Testis (tissue), 3 donors: ENCODE results near the gene YWHAH. TPM values are rescaled to one million over a fixed set of nuclear protein-coding genes. Genes with fewer than 3 reads are reported as not detected.
"Not testable (repeated sequence)": the region's sequence is repeated elsewhere in the genome, so short reads cannot be mapped to it uniquely, and the experiment has no call there.

Experiments used
- DNase-seq: peaks from one replicate; pipeline ENCODE4 v3.0.0-alpha.2; 2019
- H3K27ac ChIP-seq, 2 donors: fragments of 200-600 bp; sonication (generic); one replicate each; pipeline ENCODE4 v1.5.1; 2019
- H3K27me3 ChIP-seq: fragments of 200-600 bp; sonication (generic); one replicate; pipeline ENCODE4 v1.5.1; 2019
- H3K36me3 ChIP-seq: fragments of 200-600 bp; sonication (generic); one replicate; pipeline ENCODE4 v1.5.1; 2017; ENCODE audit warnings: low read depth; ENCODE audit errors: missing control alignments
- H3K4me1 ChIP-seq: fragments of 200-600 bp; sonication (generic); one replicate; pipeline ENCODE4 v1.5.1; 2019
- H3K4me3 ChIP-seq, 2 donors: fragments of 200-600 bp; sonication (generic); one replicate each; pipeline ENCODE4 v1.5.1; 2017 to 2019
- H3K9me3 ChIP-seq: fragments of 200-600 bp; sonication (generic); one replicate; pipeline ENCODE4 v1.5.1; 2017
- CTCF ChIP-seq, 3 experiments: fragments of 450-650 bp in 2 of 3; fragments of 200-600 bp in 1 of 3; sonication (generic) in 1 of 3; IDR thresholded peaks; one replicate each; pipeline ENCODE4 v1.5.1; 2016 to 2019; ENCODE audit warnings: antibody characterized with exemption in 3 of 3, mild to moderate bottlenecking in 2 of 3, moderate library complexity in 1 of 3
- POLR2A ChIP-seq: fragments of 450-650 bp; IDR thresholded peaks from one replicate; pipeline ENCODE4 v1.6.1; 2017; ENCODE audit warnings: antibody characterized with exemption, mild to moderate bottlenecking, moderate library complexity
- WGBS, 2 donors: methylation state at CpG; one replicate each; pipeline ENCODE4 v1.1.5; 2018; 5-methylcytosine and 5-hydroxymethylcytosine counted together
- intact Hi-C: fragments of 100-400 bp; cut with DNase I; formaldehyde crosslinking; loops from one replicate; pipeline ENCODE4 v1.15.1; 2023; ENCODE audit warnings: low total_unique reads
- polyA plus RNA-seq: library from polyadenylated mRNA; stranded (reverse); fragments of 350-450 nt; fragmentation: Illumina TruSeq; extraction: RNeasy Lipid Tissue Mini Kit (QIAGEN cat#74804); gene quantifications from one replicate; pipeline ENCODE4 v1.2.3, GENCODE V29; 2014; ENCODE audit warnings: low read depth, low replicate concordance; ENCODE audit not compliant: insufficient read depth
- total RNA-seq, 2 donors: library from RNA; depleted of rRNA; stranded (reverse); fragments of >200 nt; gene quantifications; one replicate each; pipeline ENCODE4 v1.2.3, GENCODE V29; 2016

Gene YWHAH
- total and polyA plus RNA-seq, 3 donors from 2014 or later: 27.2 to 48.9 (median 47.6) TPM

GRCh38 chr22:31973739-31974138 is 29.4 kb downstream of the YWHAH start:
- WGBS, 2 donors: 63 to 74% methylated on average over 5 of the region's 5 CpGs
- Histone ChIP-seq H3K27me3 (no peaks in the 10 kb centered on the region), H3K4me1 (peaks cover 4% of the 10 kb centered on the region), H3K4me3 (no peak overlapping the region), H3K36me3 (no peaks in the 10 kb centered on the region), H3K9me3 (no peaks in the 10 kb centered on the region), H3K27ac (no peak overlapping the region)
- intact Hi-C loops: no loop called here
- peak; percentile 44 for DNase-seq
- TF ChIP-seq POLR2A (no peak), CTCF (IDR thresholded peaks at IDR 0.05) (no peak)

- intact Hi-C loops: no loop called here
Measured at GRCh38 chr22:31977141-31977841, 33.0 kb downstream of the YWHAH start.

GRCh38 chr22:31977939-31978338 is 33.6 kb downstream of the YWHAH start:
- no peak overlapping the region for H3K4me3 ChIP-seq
- TF ChIP-seq CTCF (IDR thresholded peaks at IDR 0.05): no peak
- TF ChIP-seq POLR2A: no peak
- no peak overlapping the region for H3K27ac ChIP-seq
- intact Hi-C loops: no loop called here
- no peak for DNase-seq
- H3K4me1 ChIP-seq: no peaks in the 10 kb centered on the region
- no peaks in the 10 kb centered on the region for H3K27me3 ChIP-seq
- no peaks in the 10 kb centered on the region for H3K9me3 ChIP-seq
- 76 to 87% methylated on average over 3 of the region's 3 CpGs for WGBS, 2 donors
- no peaks in the 10 kb centered on the region for H3K36me3 ChIP-seq

More at GRCh38 chr22:31977141-31977841, 33.0 kb downstream of the YWHAH start:
- TF ChIP-seq POLR2A: no peak
- TF ChIP-seq CTCF (IDR thresholded peaks at IDR 0.05): peak; percentile 46 to 64 (median 58)
- H3K4me1 ChIP-seq: no peaks in the 10 kb centered on the region
- no peaks in the 10 kb centered on the region for H3K9me3 ChIP-seq
- 35 to 37% methylated on average over 9 of the region's 9 CpGs for WGBS, 2 donors
- H3K4me3 ChIP-seq: no peak overlapping the region
- no peaks in the 10 kb centered on the region for H3K27me3 ChIP-seq
- DNase-seq: peak; percentile 86
- H3K36me3 ChIP-seq: no peaks in the 10 kb centered on the region
- H3K27ac ChIP-seq: no peak overlapping the region

GRCh38 chr22:31980628-31981027 is 36.3 kb downstream of the YWHAH start:
- WGBS, 2 donors: 80 to 83% methylated on average over 4 of the region's 4 CpGs
- TF ChIP-seq CTCF (IDR thresholded peaks at IDR 0.05): no peak
- TF ChIP-seq POLR2A: no peak
- Histone ChIP-seq H3K27ac (no peak overlapping the region), H3K27me3 (no peaks in the 10 kb centered on the region), H3K4me1 (no peaks in the 10 kb centered on the region), H3K4me3 (no peak overlapping the region), H3K9me3 (no peaks in the 10 kb centered on the region), H3K36me3 (no peaks in the 10 kb centered on the region)
- DNase-seq: no peak
- intact Hi-C loops: no loop called here

GRCh38 chr22:31981976-31982375 is 37.6 kb downstream of the YWHAH start:
- H3K9me3 ChIP-seq, H3K4me3 ChIP-seq, H3K36me3 ChIP-seq, H3K27ac ChIP-seq, H3K4me1 ChIP-seq, H3K27me3 ChIP-seq, intact Hi-C loops, DNase-seq: not testable (repeated sequence)
- 90 to 91% methylated on average over 8 of the region's 8 CpGs for WGBS, 2 donors
